H1 (cell line): ENCODE data around the gene PKMYT1. TPM values are rescaled to one million over a fixed set of nuclear protein-coding genes. Genes with fewer than 3 reads are reported as not detected.

ENCODE experiments used
- CTCF ChIA-PET: fragments of 300-600 bp; sonication (Branson Sonifier 250); formaldehyde crosslinking; loops from one replicate; lab custom pipeline; 2021; ENCODE audit not compliant: partially characterized antibody; lab: Charles Lee
- POLR2A ChIA-PET: fragments of 300-600 bp; sonication (Branson Sonifier 250); formaldehyde crosslinking; loops from one replicate; lab custom pipeline; 2021; ENCODE audit warnings: inconsistent platforms; ENCODE audit not compliant: partially characterized antibody; lab: Charles Lee
- DNase-seq, 2 experiments: peaks; one replicate each; pipeline versions ENCODE4 v3.0.0 to v3.0.0-alpha.2; 2010 to 2022; ENCODE audit warnings: low spot score in 2 of 2, low read depth in 1 of 2, mixed read lengths in 1 of 2
- FAIRE-seq: peaks from 2 replicates; lab custom pipeline; 2011; peaks lifted over from hg19 to GRCh38; lab: Jason Lieb, UNC
- H2AFZ ChIP-seq: 2 replicates; pipeline ENCODE4 v1.8.1; 2012; ENCODE audit warnings: low read length, inconsistent platforms
- H2AK5ac ChIP-seq: 2 replicates; pipeline ENCODE4 v1.6.1; 2013; ENCODE audit warnings: low read depth, low read length
- H2BK120ac ChIP-seq: replicated peaks from 2 replicates; pipeline ENCODE3; 2013; ENCODE audit warnings: low read depth, low read length, inconsistent platforms
- H2BK12ac ChIP-seq: 2 replicates; pipeline ENCODE4 v1.6.1; 2013; ENCODE audit warnings: low read depth, low read length
- H2BK15ac ChIP-seq: 2 replicates; pipeline ENCODE4 v1.6.1; 2013; ENCODE audit warnings: low read length
- H2BK20ac ChIP-seq: 2 replicates; pipeline ENCODE4 v1.6.1; 2013; ENCODE audit warnings: low read length
- H2BK5ac ChIP-seq: 2 replicates; pipeline ENCODE4 v1.6.1; 2013; ENCODE audit warnings: low read depth, low read length
- H3K14ac ChIP-seq: 2 replicates; pipeline ENCODE4 v1.6.1; 2013; ENCODE audit warnings: inconsistent platforms; ENCODE audit not compliant: insufficient read length
- H3K18ac ChIP-seq: 2 replicates; pipeline ENCODE4 v1.6.1; 2013; ENCODE audit warnings: low read length; ENCODE audit errors: extremely low read depth
- H3K23ac ChIP-seq: 2 replicates; pipeline ENCODE4 v1.6.1; 2013; ENCODE audit warnings: inconsistent platforms; ENCODE audit not compliant: insufficient read length
- H3K23me2 ChIP-seq: 2 replicates; pipeline ENCODE4 v1.6.1; 2013; ENCODE audit warnings: low read depth, low read length
- H3K27ac ChIP-seq: 2 replicates; pipeline ENCODE4 v1.6.1; 2011; ENCODE audit warnings: low read depth, low read length, inconsistent platforms
- H3K27me3 ChIP-seq, 4 experiments: replicated peaks in 1 of 4; 1 replicate in 1 of 4; 2 replicates in 3 of 4; pipeline versions ENCODE4 v1.6.1 to v1.8.1; 2011 to 2013; ENCODE audit warnings: low read length in 3 of 4, mild to moderate bottlenecking in 3 of 4, inconsistent platforms in 2 of 4, mixed read lengths in 2 of 4, moderate library complexity in 1 of 4; ENCODE audit not compliant: control insufficient read depth in 3 of 4, insufficient read depth in 3 of 4; ENCODE audit errors: extremely low read depth in 1 of 4
- H3K36me3 ChIP-seq, 4 experiments: 2 replicates each; pipeline versions ENCODE4 v1.6.1 to v1.8.1; 2011 to 2013; ENCODE audit warnings: mild to moderate bottlenecking in 4 of 4, low read length in 3 of 4, moderate library complexity in 2 of 4, control low read depth in 1 of 4, inconsistent platforms in 1 of 4; ENCODE audit not compliant: insufficient read depth in 4 of 4, control insufficient read depth in 2 of 4
- H3K4ac ChIP-seq: replicated peaks from 2 replicates; pipeline ENCODE3; 2013; ENCODE audit warnings: low read length, low read depth, mixed read lengths, inconsistent platforms; ENCODE audit not compliant: insufficient read length
- H3K4me1 ChIP-seq, 4 experiments: replicated peaks in 1 of 4; 1 replicate in 1 of 4; 2 replicates in 3 of 4; pipeline versions ENCODE4 v1.6.1 to v1.8.1; 2011 to 2013; ENCODE audit warnings: low read length in 3 of 4, inconsistent platforms in 2 of 4, mixed read lengths in 1 of 4; ENCODE audit not compliant: insufficient read depth in 4 of 4, control insufficient read depth in 3 of 4
- H3K4me2 ChIP-seq, 2 experiments: 2 replicates each; pipeline versions ENCODE4 v1.6.1 to v1.8.1; 2011 to 2013; ENCODE audit warnings: low read depth in 2 of 2, low read length in 2 of 2, control low read depth in 1 of 2, inconsistent platforms in 1 of 2, mild to moderate bottlenecking in 1 of 2; ENCODE audit not compliant: insufficient read depth in 1 of 2
- H3K4me3 ChIP-seq, 4 experiments: fragments of 200-600, 300-600 bp in 1 of 4; sonication (generic), shearing (Covaris generic), sonication (Bioruptor Twin) in 1 of 4; 2 replicates each; pipeline versions ENCODE4 v1.5.1 to v1.8.1; 2011 to 2016; ENCODE audit warnings: low read length in 4 of 4, low read depth in 3 of 4, control low read depth in 2 of 4, inconsistent platforms in 2 of 4, mild to moderate bottlenecking in 2 of 4, mixed read lengths in 1 of 4, moderate library complexity in 1 of 4; ENCODE audit not compliant: insufficient read depth in 2 of 4; ENCODE audit errors: extremely low read depth in 1 of 4
- H3K56ac ChIP-seq: replicated peaks from 2 replicates; pipeline ENCODE3; 2013; ENCODE audit warnings: low read depth, mild to moderate bottlenecking, mixed read lengths, low read length, inconsistent platforms; ENCODE audit not compliant: insufficient read length
- H3K79me1 ChIP-seq: 2 replicates; pipeline ENCODE4 v1.6.1; 2013; ENCODE audit warnings: low read depth, low read length, control low read depth
- H3K79me2 ChIP-seq, 2 experiments: 2 replicates each; pipeline versions ENCODE4 v1.6.1 to v1.8.1; 2012 to 2013; ENCODE audit warnings: low read length in 2 of 2, mild to moderate bottlenecking in 2 of 2, inconsistent platforms in 1 of 2; ENCODE audit not compliant: insufficient read depth in 2 of 2, control insufficient read depth in 1 of 2
- H3K9ac ChIP-seq, 4 experiments: replicated peaks in 1 of 4; 1 replicate in 1 of 4; 2 replicates in 3 of 4; pipeline versions ENCODE4 v1.6.1 to v1.8.1; 2011 to 2013; ENCODE audit warnings: low read depth in 3 of 4, low read length in 3 of 4, control low read depth in 2 of 4, mild to moderate bottlenecking in 2 of 4, moderate library complexity in 2 of 4, inconsistent platforms in 1 of 4; ENCODE audit errors: extremely low read depth in 1 of 4
- H3K9me3 ChIP-seq, 2 experiments: 2 replicates each; pipeline versions ENCODE4 v1.6.1 to v1.8.1; 2012 to 2013; ENCODE audit warnings: mild to moderate bottlenecking in 2 of 2, moderate library complexity in 2 of 2, control low read depth in 1 of 2, inconsistent platforms in 1 of 2, low read depth in 1 of 2, low read length in 1 of 2, mixed read lengths in 1 of 2; ENCODE audit not compliant: insufficient read depth in 2 of 2
- H4K20me1 ChIP-seq, 2 experiments: replicated peaks in 1 of 2; 2 replicates each; pipeline versions ENCODE3 to v1.8.1; 2011 to 2013; ENCODE audit warnings: inconsistent platforms in 2 of 2, low read length in 2 of 2, mild to moderate bottlenecking in 1 of 2; ENCODE audit not compliant: insufficient read depth in 2 of 2, control insufficient read depth in 1 of 2
- H4K5ac ChIP-seq: 2 replicates; pipeline ENCODE4 v1.6.1; 2013; ENCODE audit warnings: low read length, low read depth, mixed read lengths, inconsistent platforms; ENCODE audit not compliant: insufficient read length
- H4K8ac ChIP-seq: 2 replicates; pipeline ENCODE4 v1.8.0; 2013; ENCODE audit warnings: mild to moderate bottlenecking, moderate library complexity, low read length, inconsistent platforms; ENCODE audit not compliant: insufficient read depth; ENCODE audit errors: extremely low read depth
- H4K91ac ChIP-seq: replicated peaks from 2 replicates; pipeline ENCODE3; 2013; ENCODE audit warnings: low read length, mixed read lengths, inconsistent platforms; ENCODE audit not compliant: insufficient read length
- BCL11A ChIP-seq, 2 experiments: IDR thresholded peaks; one replicate each; pipeline ENCODE4 v1.6.1; 2011; ENCODE audit warnings: low read depth in 2 of 2, low read length in 2 of 2, mild to moderate bottlenecking in 2 of 2
- CHD2 ChIP-seq: IDR thresholded peaks from 2 replicates; pipeline ENCODE4 v1.6.1; 2012; ENCODE audit warnings: low read length, improper control_type of control experiment
- FOSL1 ChIP-seq: IDR thresholded peaks from 2 replicates; pipeline ENCODE4 v1.6.1; 2011; ENCODE audit warnings: mild to moderate bottlenecking, low read depth, low read length, moderate library complexity; ENCODE audit not compliant: insufficient read depth
- GABPA ChIP-seq: IDR thresholded peaks from 2 replicates; pipeline ENCODE4 v1.6.1; 2011; ENCODE audit warnings: mild to moderate bottlenecking, low read length, moderate library complexity, borderline replicate concordance; ENCODE audit not compliant: insufficient read depth
- JUND ChIP-seq: IDR thresholded peaks from 2 replicates; pipeline ENCODE4 v1.6.1; 2011; ENCODE audit warnings: mild to moderate bottlenecking, improper control_type of control experiment, low read length
- KDM1A ChIP-seq: fragments of 200-600, 300-600 bp; sonication (generic); IDR thresholded peaks from 2 replicates; pipeline ENCODE4 v1.7.1; 2016; ENCODE audit warnings: mild to moderate bottlenecking, low read length, borderline replicate concordance
- NANOG ChIP-seq: IDR thresholded peaks from 2 replicates; pipeline ENCODE4 v1.6.1; 2011; ENCODE audit warnings: low read length, low read depth, mild to moderate bottlenecking, inconsistent platforms; ENCODE audit not compliant: insufficient read depth, poor library complexity, severe bottlenecking
- POLR2A ChIP-seq, 2 experiments: IDR thresholded peaks; 1 replicate in 1 of 2; 2 replicates in 1 of 2; pipeline ENCODE4 v1.6.1; 2011; ENCODE audit warnings: low read depth in 2 of 2, low read length in 2 of 2, mild to moderate bottlenecking in 2 of 2; ENCODE audit errors: control extremely low read depth in 1 of 2
- RBBP5 ChIP-seq: IDR thresholded peaks from 2 replicates; pipeline ENCODE4 v1.7.1; 2012; ENCODE audit warnings: low read depth, mild to moderate bottlenecking, inconsistent platforms, low read length, moderate library complexity, borderline replicate concordance
- RNF2 ChIP-seq: fragments of 200-900, 300-1000 bp; sonication (generic); IDR thresholded peaks from 2 replicates; pipeline ENCODE4 v1.7.1; 2016; ENCODE audit warnings: borderline replicate concordance, low read depth, mild to moderate bottlenecking, antibody characterized with exemption, low read length; ENCODE audit not compliant: poor library complexity, severe bottlenecking; ENCODE audit errors: missing control alignments
- SIX5 ChIP-seq: IDR thresholded peaks from 2 replicates; pipeline ENCODE4 v1.6.1; 2011; ENCODE audit warnings: mild to moderate bottlenecking, low read depth, low read length
- TBP ChIP-seq: IDR thresholded peaks from 2 replicates; pipeline ENCODE4 v1.6.1; 2011; ENCODE audit warnings: low read depth, low read length, improper control_type of control experiment
- YY1 ChIP-seq: IDR thresholded peaks from 2 replicates; pipeline ENCODE4 v1.6.1; 2011; ENCODE audit warnings: low read depth, mild to moderate bottlenecking, low read length
- WGBS, 2 experiments: shearing (Covaris generic) in 1 of 2; methylation state at CpG; one replicate each; pipeline versions ENCODE4 v1.1.6 to v1.1.7; 2013 to 2015; ENCODE audit warnings: low lambda C conversion rate in 2 of 2, mixed read lengths in 2 of 2, inconsistent platforms in 1 of 2, low coverage in 1 of 2, missing lambda C conversion rate in 1 of 2; ENCODE audit not compliant: insufficient replicate concordance in 2 of 2, insufficient coverage in 1 of 2, insufficient read length in 1 of 2; ENCODE audit errors: extremely low coverage in 1 of 2, missing lambda C conversion rate in 1 of 2; 5-methylcytosine and 5-hydroxymethylcytosine counted together
- polyA plus RNA-seq, 7 experiments: library from polyadenylated mRNA; depleted of rRNA in 3 of 7; stranded (reverse) in 5 of 7; unstranded in 2 of 7; fragments of >200 nt in 5 of 7; fragments of 200-250 nt in 2 of 7; gene quantifications; 1 replicate in 5 of 7; 2 replicates in 1 of 7; 4 replicates in 1 of 7; pipeline versions ENCODE4 v1.2.1 to v1.2.3, GENCODE V29; 2011 to 2013; ENCODE audit warnings: missing spikeins in 2 of 7, mixed read lengths in 2 of 7
- total RNA-seq: library from RNA; stranded (reverse); fragmentation: NEBNext Ultra II Directional; extraction: Animal tissue kit (Norgen Biotek cat#: 25700); gene quantifications from 2 replicates; pipeline ENCODE4 v1.2.1, GENCODE V29; 2021

Gene PKMYT1
- total and polyA plus RNA-seq, 2 of the 8 experiments (the other 6 are each of a cell fraction or from before 2014, with no cell fraction given) = 74.7 to 85.2 TPM

GRCh38 chr16:2986623-2987188 lies 6.5 kb upstream of the PKMYT1 start:
- Histone ChIP-seq H3K27me3 (no peaks in the 10 kb centered on the region; a peak in 1 of 7 replicates), H2BK12ac (peak overlapping the region; percentile 60; the same call in 1 of the 2 replicates), H3K14ac (no peak overlapping the region), H3K23ac (no peak overlapping the region), H3K27ac (no peak overlapping the region), H2BK5ac (no peak overlapping the region), H3K9me3 (no peaks in the 10 kb centered on the region), H4K8ac (peak overlapping the region; percentile 3; the same call in 1 of the 2 replicates), H4K91ac (no peak overlapping the region), H2BK15ac (no peak overlapping the region), H3K79me2 (no peaks in the 10 kb centered on the region), H2BK120ac (no peak overlapping the region), H3K18ac (no peak overlapping the region), H2AK5ac (peak overlapping the region; percentile 66; the same call in 1 of the 2 replicates), H2BK20ac (peak overlapping the region; percentile 48; the same call in 1 of the 2 replicates), H4K5ac (no peak overlapping the region), H3K9ac (no peak overlapping the region), H3K56ac (no peak overlapping the region), H4K20me1 (no peaks in the 10 kb centered on the region), H3K79me1 (no peaks in the 10 kb centered on the region), H3K4ac (peak overlapping the region; percentile 74), H3K23me2 (peaks cover 2% of the 10 kb centered on the region; the same call in 1 of the 2 replicates), H3K36me3 (no peaks in the 10 kb centered on the region), H3K4me3 (no peak overlapping the region), H2AFZ (no peak overlapping the region), H3K4me2 (no peak overlapping the region), H3K4me1 (peaks cover 3 to 32% (median 26%) of the 10 kb centered on the region in 4 experiments)
- POLR2A ChIA-PET = interaction anchor here (0.5 to 15.2 kb wide), 6 partner anchors 9 to 37 kb away, joined by 3 to 200 read pairs (median 8); partner anchors contain the start of genes CLDN6, HCFC1R1, THOC6 and TNFRSF12A
- CTCF ChIA-PET = interaction anchor here (1.0 to 2.7 kb wide), 6 partner anchors 17 to 44 kb away, joined by 3 to 11 read pairs (median 4); partner anchors contain the start of genes CLDN9 and PAQR4
- DNase-seq (no peak), FAIRE-seq (no peak)
- WGBS, 2 experiments = 94% methylated on average over 17 of the region's 17 CpGs; no CpG with 5 or more reads in 1 of the 2 experiments
- TF ChIP-seq TBP = no peak
- TF ChIP-seq RBBP5 = no peak
- no peak for TF ChIP-seq NANOG
- TF ChIP-seq GABPA = no peak
- TF ChIP-seq JUND = no peak
- no peak for TF ChIP-seq YY1
- no peak for TF ChIP-seq POLR2A (IDR thresholded peaks at IDR 0.05; ENCODE audit: control extremely low read depth in 1 of 2, low read depth in 2 of 2, low read length in 2 of 2)
- TF ChIP-seq BCL11A (IDR thresholded peaks at IDR 0.05; ENCODE audit: low read depth in 2 of 2, low read length in 2 of 2) = no peak
- TF ChIP-seq RNF2 = no peak
- no peak for TF ChIP-seq KDM1A
- TF ChIP-seq FOSL1 = no peak
- no peak for TF ChIP-seq CHD2
- no peak for TF ChIP-seq SIX5
